HG02588 (cell line): ENCODE results near the gene KRTAP10-2.

Experiments used
- ATAC-seq: cut with Tn5 transposase; IDR thresholded peaks from one replicate; pipeline ENCODE4 v1.9.1; 2021; ENCODE audit warnings: mild to moderate bottlenecking, moderate library complexity; ENCODE audit not compliant: unreplicated experiment

KRTAP10-2 gene

GRCh38 chr21:44540741-44541288 is 10.5 kb downstream of the KRTAP10-2 start:
- ATAC-seq = no peak

- ATAC-seq = no peak
These were observed 11.2 kb downstream of the KRTAP10-2 start, which contains the start of gene KRTAP10-1 for GRCh38 chr21:44539991-44540666. Gene KRTAP10-1 (minus strand): TSS chr21:44540195. CDS start chr21:44540150, 45 bp downstream.

DNA sequence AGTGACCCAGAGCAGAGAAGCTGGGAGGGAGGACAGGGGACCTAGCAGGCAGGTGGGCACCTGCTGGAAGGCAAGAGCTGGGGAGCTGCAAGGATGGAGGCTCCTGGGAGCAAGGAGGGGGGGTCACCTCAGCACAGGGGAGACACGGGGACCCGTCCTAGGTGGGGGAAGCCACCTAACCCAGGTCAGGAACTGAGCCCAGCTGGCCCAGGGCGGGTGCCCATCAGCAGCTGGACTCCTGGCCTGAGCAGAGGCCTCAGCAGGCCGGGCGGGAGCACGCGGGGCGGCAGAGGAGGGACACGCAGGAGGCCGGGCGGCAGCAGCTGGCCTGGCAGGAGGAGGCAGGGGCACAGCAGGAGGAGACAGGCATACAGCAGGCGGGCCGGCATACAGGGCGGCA is 12.3 kb downstream of the KRTAP10-2 start:
- ATAC-seq = no peak

DNA sequence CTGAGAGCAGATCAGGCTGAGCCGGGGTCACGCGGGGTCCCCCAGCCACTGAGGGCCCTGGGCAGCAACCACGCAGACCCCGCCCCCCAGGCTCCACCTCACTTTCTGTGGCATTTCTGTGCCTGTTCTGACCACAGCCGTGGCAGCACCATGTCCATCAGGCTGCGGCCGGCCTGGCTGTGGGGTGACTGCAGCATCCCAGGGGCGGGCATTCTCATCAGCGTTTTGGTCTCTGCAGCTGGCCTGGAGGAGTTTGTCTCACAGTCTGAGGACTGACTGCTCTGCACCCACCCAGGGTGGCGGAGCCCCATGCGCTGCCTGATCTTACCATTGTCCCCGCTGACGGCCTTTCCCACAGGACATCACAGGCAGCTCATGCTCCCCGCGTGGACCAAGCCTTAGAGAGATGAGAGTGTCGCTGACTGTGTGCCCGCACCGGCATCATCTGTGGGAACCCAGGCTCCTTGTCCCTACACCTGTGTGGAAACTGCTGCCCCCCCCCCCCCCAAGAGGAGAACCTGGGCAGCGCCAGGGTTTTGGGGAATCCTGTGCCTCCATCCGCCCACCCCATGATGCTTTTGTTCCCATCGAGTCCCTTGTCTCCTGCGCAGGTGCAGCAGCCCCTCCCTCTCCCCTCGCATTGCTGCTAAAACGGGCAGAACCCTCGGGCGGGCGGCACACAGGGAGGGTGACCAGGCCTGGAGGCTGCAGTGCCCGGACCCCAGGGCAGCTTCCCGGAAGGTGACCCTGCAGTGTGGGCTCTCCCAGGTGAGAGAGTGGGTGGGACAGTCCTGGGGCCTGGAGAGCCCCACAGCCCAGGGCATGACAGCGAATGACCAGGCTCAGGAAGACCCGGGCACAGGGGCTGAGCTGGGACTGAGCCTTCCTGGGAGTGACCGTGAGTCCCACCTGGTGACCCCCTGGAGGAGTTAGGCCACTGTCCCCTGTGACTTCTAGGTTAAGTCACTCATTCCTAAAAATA is 13.1 kb downstream of the KRTAP10-2 start:
- no peak for ATAC-seq

- no peak for ATAC-seq
These were observed 15.3 kb downstream of the KRTAP10-2 start for GRCh38 chr21:44535963-44536362.

DNA sequence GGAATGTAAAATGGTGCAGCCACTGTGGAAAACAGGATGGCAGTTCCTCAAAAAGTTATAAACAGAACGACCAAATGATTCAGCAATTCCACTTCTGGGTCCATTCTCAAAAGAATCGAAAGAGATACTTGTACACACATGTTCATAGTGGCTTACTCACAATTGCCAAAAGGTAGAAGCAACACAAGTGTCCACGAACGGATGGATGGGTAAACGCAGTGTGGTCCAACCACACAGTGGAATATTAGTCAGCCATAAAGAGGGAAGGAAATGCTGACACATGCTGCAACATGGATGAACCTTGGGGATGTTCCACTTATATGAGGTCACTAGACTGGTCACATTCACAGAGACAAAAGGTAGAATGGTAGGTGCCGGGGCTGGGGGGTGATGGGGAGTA is 16.6 kb downstream of the KRTAP10-2 start:
- no peak for ATAC-seq

DNA sequence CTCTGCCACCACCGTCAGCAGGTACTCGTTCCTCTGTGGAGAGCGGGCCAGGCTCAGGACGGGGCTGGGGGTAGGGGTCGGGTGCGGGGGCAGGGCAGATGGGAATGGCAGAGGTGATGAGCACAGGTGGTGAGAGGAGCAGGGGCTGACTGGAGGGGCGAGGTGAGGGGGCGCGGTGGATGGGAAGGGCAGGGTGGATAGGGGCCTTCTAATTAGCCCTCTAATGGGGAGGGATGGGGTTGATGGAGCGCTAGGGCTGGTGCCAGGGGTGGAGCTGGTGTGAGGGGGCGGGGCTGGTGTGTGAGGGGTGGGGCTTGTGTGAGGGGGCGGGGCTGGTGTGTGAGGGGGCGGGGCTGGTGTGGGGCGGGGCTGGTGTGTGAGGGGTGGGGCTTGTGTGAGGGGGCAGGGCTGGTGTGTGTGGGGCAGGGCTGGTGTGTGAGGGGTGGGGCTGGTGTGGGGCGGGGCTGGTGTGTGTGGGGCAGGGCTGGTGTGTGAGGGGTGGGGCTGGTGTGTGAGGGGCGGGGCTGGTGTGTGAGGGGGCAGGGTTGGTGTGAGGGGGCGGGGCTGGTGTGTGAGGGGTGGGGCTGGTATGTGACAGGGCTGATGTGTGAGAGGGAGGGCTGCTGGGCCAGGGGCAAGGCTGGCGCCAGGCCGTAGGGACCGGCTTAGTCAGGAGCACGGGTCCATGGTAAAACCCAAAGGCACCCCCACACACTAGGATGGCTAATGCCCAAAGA is 17.2 kb downstream of the KRTAP10-2 start:
- no peak for ATAC-seq

GRCh38 chr21:44533121-44533890 is 18.0 kb downstream of the KRTAP10-2 start:
- ATAC-seq = no peak

DNA sequence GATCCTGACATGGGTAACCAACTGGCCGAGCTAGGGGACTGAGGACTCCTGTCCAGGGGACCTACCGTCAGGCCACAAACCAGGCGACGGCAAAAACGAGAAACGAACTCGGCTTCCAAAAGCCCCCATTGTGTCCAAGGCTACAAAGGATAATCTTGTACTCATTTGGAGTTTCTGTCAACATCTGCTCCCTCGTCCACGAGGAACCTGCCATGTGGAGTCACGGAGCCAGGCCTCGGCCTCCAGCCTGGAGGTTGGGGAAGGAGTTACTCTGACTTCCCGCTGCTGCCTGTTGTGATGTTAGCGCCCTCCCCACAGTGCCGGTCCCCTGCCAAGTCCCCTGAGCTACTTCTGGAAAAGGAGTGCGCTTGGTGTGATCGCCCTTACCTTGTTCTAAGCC is 18.6 kb downstream of the KRTAP10-2 start:
- ATAC-seq = no peak

DNA sequence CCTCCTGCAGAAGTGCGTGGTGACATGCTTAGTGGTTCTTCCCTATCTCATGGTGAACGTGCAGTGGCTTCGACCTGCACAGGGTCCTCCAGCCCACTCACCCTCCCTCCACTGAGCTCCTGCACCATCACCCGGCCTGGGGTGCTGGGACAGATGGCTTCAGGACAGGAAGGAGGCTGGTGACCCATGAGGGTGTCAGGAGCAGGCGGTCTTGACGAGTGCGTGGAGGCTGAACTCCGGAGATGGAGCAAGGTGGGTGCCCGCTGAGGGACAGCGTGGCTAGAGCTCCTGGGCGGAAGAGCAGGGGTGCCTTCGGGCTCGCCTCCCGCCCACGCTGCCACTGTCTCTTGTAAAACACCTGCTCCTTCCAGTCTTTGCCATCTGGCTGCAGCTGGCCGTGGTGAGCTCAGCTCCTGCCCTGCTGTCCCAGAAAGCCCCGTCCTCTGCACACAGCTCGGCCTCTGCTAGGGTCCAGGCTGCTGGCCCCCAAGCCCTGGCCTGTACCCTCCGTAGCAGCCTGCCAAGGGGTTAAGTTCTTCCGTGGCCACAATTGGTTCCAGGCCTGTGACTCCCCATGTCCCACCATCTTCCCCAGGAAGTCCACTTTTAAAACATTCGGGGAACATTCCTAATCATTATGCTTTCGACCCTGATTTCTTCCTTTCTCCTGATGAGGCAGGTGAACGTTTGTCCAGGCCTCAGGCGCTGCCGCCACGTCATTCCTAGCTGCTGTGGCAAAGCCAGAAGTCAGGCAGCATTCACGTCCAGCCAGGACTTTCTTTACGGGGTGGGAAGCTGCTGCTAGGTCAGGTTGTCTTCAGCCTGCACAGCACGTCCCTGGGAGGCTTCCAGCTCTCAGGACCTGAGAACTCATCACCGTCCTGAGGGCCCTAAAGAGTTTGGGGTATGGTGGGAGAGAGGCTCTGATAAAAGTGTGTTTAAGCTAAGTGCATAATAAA is 19.4 kb downstream of the KRTAP10-2 start:
- no peak for ATAC-seq

GRCh38 chr21:44530903-44531605 is 20.3 kb downstream of the KRTAP10-2 start:
- ATAC-seq = no peak

DNA sequence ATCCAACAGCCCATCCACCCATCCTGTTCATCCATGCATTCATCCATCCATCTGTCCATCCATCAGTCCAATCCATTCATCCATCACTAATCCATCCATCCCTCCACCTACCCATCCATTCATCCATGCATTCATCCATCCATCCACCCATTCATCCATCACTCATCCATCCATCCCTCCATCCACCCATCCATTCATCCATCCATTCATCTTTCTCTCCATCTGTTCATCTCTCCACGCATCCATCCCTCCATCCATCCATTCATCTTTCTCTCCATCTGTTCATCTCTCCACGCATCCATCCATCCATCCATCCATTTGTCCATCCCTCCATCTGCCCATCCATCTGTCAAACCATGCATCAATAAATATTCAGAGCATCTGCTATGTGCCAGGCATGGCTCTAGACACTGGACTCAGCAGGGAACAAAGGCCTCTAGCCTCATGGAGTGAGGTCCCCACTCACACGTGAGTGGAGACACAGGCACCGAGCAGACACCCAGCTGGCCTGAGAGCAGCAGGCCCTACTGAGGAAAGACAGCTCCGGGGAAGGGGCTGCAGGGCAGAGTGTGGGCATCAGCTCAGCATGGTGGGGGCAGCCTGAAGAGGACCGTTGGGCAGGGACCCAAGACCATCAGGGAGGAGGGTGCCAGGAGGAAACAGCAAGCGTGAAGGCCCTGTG is 20.9 kb downstream of the KRTAP10-2 start:
- no peak for ATAC-seq

DNA sequence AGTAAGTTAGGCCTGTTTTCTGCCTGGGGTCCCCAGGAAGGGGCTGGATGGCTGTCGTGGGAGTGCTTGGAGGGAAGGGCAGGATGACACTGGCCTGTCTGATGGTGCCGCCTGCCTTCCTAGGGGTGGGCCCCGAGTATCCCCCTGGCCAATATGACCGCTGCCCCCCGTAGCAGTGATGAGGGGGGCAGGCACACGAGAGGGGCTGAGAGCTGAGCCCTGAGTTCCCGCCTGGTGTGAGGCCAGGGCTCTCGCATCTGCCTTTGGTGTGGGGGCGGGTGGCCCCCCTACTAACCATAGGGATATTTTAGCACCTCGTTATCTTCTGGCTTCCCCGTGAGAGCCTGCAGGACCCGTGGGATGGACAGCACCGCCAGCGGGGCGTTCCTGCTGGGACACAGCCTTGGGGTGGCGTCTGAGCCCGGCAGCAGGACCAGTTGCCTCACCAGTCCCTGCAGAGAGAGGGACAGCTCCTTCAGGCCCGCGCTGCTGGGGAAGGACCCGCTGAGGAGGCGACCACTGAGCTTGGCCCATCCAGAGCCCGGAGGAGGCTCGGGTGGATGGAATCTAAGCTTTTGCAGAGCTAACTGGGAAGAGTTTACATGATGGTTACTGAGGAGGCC is 21.7 kb downstream of the KRTAP10-2 start:
- ATAC-seq = no peak

DNA sequence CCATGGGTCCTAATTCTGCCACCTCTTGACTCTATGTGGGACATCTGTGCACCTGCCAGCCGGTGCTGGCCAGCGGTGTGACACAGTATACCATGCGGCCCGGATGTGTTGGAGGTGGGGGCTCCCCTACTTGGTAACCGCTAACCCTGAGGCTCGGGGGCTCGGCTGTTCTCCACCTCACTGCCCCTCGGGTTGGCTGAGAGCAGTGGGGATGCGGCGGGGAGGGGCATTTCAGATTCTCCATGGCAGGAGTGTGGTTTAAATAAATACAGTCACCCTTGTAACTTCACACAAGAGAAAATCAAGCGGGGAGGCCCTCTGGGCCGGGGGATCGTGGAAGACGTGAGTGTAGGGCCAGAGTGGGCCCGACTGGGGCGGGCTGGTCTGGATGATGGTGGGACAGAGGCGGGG is 22.3 kb downstream of the KRTAP10-2 start:
- ATAC-seq = no peak

- no peak for ATAC-seq
These were observed 22.7 kb downstream of the KRTAP10-2 start for GRCh38 chr21:44528634-44528995.

GRCh38 chr21:44527983-44528633 is 23.2 kb downstream of the KRTAP10-2 start:
- ATAC-seq = no peak
